WTC11 (cell line): ENCODE data around the gene SLC47A2. TPM values are rescaled to one million over a fixed set of nuclear protein-coding genes. Genes with fewer than 3 reads are reported as not detected.

ENCODE experiments used
- ATAC-seq: fragments of 200-7000 bp; cut with Tn5 transposase; 2 replicates; pipeline ENCODE4 v1.10.0; 2021; ENCODE audit warnings: mild to moderate bottlenecking, moderate library complexity
- CTCF ChIA-PET: fragments of 300-600 bp; sonication (Branson Sonifier 250); formaldehyde crosslinking; loops from one replicate; lab custom pipeline; 2021; ENCODE audit warnings: antibody characterized with exemption; lab: Charles Lee
- POLR2A ChIA-PET: fragments of 350-600 bp; sonication (Branson Sonifier 250); formaldehyde crosslinking; loops from one replicate; lab custom pipeline; 2021; ENCODE audit warnings: antibody characterized with exemption; lab: Charles Lee
- DNase-seq: peaks from one replicate; pipeline ENCODE4 v3.0.0; 2021; ENCODE audit warnings: low spot score
- H3K27ac Mint-ChIP-seq: 2 replicates; pipeline ENCODE4 v1.8.0; 2021; ENCODE audit warnings: mixed read lengths
- H3K27me3 Mint-ChIP-seq: 2 replicates; pipeline ENCODE4 v1.8.0; 2021; ENCODE audit warnings: low read depth, mild to moderate bottlenecking, moderate library complexity, mixed read lengths
- H3K36me3 Mint-ChIP-seq: 2 replicates; pipeline ENCODE4 v1.8.0; 2021; ENCODE audit warnings: mixed read lengths
- H3K4me1 Mint-ChIP-seq: 2 replicates; pipeline ENCODE4 v1.8.0; 2022; ENCODE audit warnings: mixed read lengths
- H3K4me3 Mint-ChIP-seq: 2 replicates; pipeline ENCODE4 v1.8.0; 2021; ENCODE audit warnings: mild to moderate bottlenecking, moderate library complexity, mixed read lengths
- H3K9me3 Mint-ChIP-seq: 2 replicates; pipeline ENCODE4 v1.8.0; 2021; ENCODE audit warnings: mixed read lengths
- AR ChIP-seq: fragments of 250-450 bp; sonication (Bioruptor Pico); IDR thresholded peaks from 2 replicates; pipeline ENCODE4 v1.9.0; 2021; ENCODE audit warnings: mild to moderate bottlenecking
- ELF4 ChIP-seq: sonication (generic); formaldehyde crosslinking; IDR thresholded peaks from 2 replicates; pipeline ENCODE4 v1.8.1; 2022; ENCODE audit warnings: low read depth, mild to moderate bottlenecking, moderate library complexity, missing genetic modification reagents
- GRHL2 ChIP-seq: fragments of 250-450 bp; sonication (Bioruptor Pico); IDR thresholded peaks from 2 replicates; pipeline ENCODE4 v1.8.0; 2022; ENCODE audit warnings: mild to moderate bottlenecking, moderate library complexity; ENCODE audit not compliant: insufficient replicate concordance, severe bottlenecking
- HMGA2 ChIP-seq: fragments of 250-450 bp; sonication (Bioruptor Pico); IDR thresholded peaks from 2 replicates; pipeline ENCODE4 v1.4.0; 2021; ENCODE audit warnings: mild to moderate bottlenecking, moderate library complexity
- MLX ChIP-seq: sonication (generic); formaldehyde crosslinking; IDR thresholded peaks from 2 replicates; pipeline ENCODE4 v1.8.1; 2023; ENCODE audit warnings: mild to moderate bottlenecking, missing genetic modification reagents, moderate library complexity
- MXD4 ChIP-seq: fragments of 250-450 bp; sonication (Bioruptor Pico); IDR thresholded peaks from 2 replicates; pipeline ENCODE4 v1.8.0; 2021; ENCODE audit warnings: mild to moderate bottlenecking, moderate library complexity, borderline replicate concordance
- NR2C2 ChIP-seq: sonication (generic); formaldehyde crosslinking; IDR thresholded peaks from 2 replicates; pipeline ENCODE4 v1.8.0; 2022; ENCODE audit warnings: mild to moderate bottlenecking, missing genetic modification reagents
- PRRX2 ChIP-seq: fragments of 250-450 bp; sonication (Bioruptor Pico); IDR thresholded peaks from 2 replicates; pipeline ENCODE4 v1.8.0; 2021; ENCODE audit warnings: mild to moderate bottlenecking
- SP1 ChIP-seq: sonication (generic); formaldehyde crosslinking; conservative IDR thresholded peaks from 2 replicates; pipeline ENCODE4 v1.8.1; 2022; ENCODE audit warnings: missing genetic modification reagents
- USF1 ChIP-seq: sonication (generic); formaldehyde crosslinking; IDR thresholded peaks from 2 replicates; pipeline ENCODE4 v1.8.0; 2022; ENCODE audit warnings: mild to moderate bottlenecking, missing genetic modification reagents
- ZNF219 ChIP-seq: sonication (generic); formaldehyde crosslinking; IDR thresholded peaks from 2 replicates; pipeline ENCODE4 v1.8.0; 2023; ENCODE audit warnings: missing genetic modification reagents, mild to moderate bottlenecking, borderline replicate concordance
- ZSCAN18 ChIP-seq: fragments of 250-450 bp; sonication (Bioruptor Pico); IDR thresholded peaks from 2 replicates; pipeline ENCODE4 v2.1.2; 2022; ENCODE audit warnings: mild to moderate bottlenecking, moderate library complexity
- total RNA-seq: library from RNA; stranded (reverse); gene quantifications from 3 replicates; pipeline ENCODE4 v1.2.3, GENCODE V29; 2021
- TF ChIP-seq, protein P1 (sequence below): sonication (generic); formaldehyde crosslinking; IDR thresholded peaks from 2 replicates; pipeline ENCODE4 v1.8.1; 2022; ENCODE audit warnings: mild to moderate bottlenecking, moderate library complexity, missing genetic modification reagents
- TF ChIP-seq, protein P2 (sequence below): sonication (generic); formaldehyde crosslinking; IDR thresholded peaks from 2 replicates; pipeline ENCODE4 v1.8.0; 2023; ENCODE audit warnings: missing genetic modification reagents, mild to moderate bottlenecking, borderline replicate concordance
- TF ChIP-seq, protein P3 (sequence below): sonication (generic); formaldehyde crosslinking; IDR thresholded peaks from 2 replicates; pipeline ENCODE4 v1.8.0; 2022; ENCODE audit warnings: missing genetic modification reagents

SLC47A2 gene
- total RNA-seq, 1 experiment from 2014 or later, result not detected

DNA sequence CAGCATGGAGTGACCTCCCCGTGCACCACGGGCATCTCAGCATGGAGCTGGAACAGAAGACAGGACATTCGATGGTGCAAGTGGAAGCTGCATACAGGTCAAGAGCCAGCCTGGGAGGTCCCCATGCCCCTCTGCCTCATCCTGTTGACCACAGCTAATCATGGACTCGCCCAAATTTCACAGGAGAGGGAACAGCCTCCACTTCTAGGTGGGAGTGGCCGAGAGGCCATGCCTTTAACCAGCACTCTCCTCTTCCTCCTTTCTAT lies 3.8 kb upstream of the SLC47A2 start:
- no peak for TF ChIP-seq ELF4 (CRISPR knock-in tag)
- no peak for TF ChIP-seq ZNF219 (CRISPR knock-in tag)
- TF ChIP-seq, protein P1, sequence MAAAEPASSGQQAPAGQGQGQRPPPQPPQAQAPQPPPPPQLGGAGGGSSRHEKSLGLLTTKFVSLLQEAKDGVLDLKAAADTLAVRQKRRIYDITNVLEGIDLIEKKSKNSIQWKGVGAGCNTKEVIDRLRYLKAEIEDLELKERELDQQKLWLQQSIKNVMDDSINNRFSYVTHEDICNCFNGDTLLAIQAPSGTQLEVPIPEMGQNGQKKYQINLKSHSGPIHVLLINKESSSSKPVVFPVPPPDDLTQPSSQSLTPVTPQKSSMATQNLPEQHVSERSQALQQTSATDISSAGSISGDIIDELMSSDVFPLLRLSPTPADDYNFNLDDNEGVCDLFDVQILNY (CRISPR knock-in tag), result no peak
- no peak for TF ChIP-seq GRHL2 (CRISPR knock-in tag)
- no peak for TF ChIP-seq AR
- no peak for TF ChIP-seq PRRX2 (CRISPR knock-in tag)
- TF ChIP-seq, protein P2, sequence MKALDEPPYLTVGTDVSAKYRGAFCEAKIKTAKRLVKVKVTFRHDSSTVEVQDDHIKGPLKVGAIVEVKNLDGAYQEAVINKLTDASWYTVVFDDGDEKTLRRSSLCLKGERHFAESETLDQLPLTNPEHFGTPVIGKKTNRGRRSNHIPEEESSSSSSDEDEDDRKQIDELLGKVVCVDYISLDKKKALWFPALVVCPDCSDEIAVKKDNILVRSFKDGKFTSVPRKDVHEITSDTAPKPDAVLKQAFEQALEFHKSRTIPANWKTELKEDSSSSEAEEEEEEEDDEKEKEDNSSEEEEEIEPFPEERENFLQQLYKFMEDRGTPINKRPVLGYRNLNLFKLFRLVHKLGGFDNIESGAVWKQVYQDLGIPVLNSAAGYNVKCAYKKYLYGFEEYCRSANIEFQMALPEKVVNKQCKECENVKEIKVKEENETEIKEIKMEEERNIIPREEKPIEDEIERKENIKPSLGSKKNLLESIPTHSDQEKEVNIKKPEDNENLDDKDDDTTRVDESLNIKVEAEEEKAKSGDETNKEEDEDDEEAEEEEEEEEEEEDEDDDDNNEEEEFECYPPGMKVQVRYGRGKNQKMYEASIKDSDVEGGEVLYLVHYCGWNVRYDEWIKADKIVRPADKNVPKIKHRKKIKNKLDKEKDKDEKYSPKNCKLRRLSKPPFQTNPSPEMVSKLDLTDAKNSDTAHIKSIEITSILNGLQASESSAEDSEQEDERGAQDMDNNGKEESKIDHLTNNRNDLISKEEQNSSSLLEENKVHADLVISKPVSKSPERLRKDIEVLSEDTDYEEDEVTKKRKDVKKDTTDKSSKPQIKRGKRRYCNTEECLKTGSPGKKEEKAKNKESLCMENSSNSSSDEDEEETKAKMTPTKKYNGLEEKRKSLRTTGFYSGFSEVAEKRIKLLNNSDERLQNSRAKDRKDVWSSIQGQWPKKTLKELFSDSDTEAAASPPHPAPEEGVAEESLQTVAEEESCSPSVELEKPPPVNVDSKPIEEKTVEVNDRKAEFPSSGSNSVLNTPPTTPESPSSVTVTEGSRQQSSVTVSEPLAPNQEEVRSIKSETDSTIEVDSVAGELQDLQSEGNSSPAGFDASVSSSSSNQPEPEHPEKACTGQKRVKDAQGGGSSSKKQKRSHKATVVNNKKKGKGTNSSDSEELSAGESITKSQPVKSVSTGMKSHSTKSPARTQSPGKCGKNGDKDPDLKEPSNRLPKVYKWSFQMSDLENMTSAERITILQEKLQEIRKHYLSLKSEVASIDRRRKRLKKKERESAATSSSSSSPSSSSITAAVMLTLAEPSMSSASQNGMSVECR, result no peak
- TF ChIP-seq SP1, result no peak
- POLR2A ChIA-PET, result no interaction called here
- CTCF ChIA-PET, result interaction anchor here (2.0 kb wide), 1 partner anchor 42 kb away, joined by 9 read pairs; no protein-coding TSS in a partner anchor
- Mint-ChIP-seq H3K4me1 (no peaks in the 10 kb centered on the region), H3K4me3 (no peak overlapping the region), H3K27ac (no peak overlapping the region), H3K9me3 (no peaks in the 10 kb centered on the region), H3K27me3 (no peaks in the 10 kb centered on the region; the same call in 1 of the 2 replicates), H3K36me3 (no peaks in the 10 kb centered on the region; the same call in 1 of the 2 replicates)
- DNase-seq (no peak), ATAC-seq (no peak)

DNA sequence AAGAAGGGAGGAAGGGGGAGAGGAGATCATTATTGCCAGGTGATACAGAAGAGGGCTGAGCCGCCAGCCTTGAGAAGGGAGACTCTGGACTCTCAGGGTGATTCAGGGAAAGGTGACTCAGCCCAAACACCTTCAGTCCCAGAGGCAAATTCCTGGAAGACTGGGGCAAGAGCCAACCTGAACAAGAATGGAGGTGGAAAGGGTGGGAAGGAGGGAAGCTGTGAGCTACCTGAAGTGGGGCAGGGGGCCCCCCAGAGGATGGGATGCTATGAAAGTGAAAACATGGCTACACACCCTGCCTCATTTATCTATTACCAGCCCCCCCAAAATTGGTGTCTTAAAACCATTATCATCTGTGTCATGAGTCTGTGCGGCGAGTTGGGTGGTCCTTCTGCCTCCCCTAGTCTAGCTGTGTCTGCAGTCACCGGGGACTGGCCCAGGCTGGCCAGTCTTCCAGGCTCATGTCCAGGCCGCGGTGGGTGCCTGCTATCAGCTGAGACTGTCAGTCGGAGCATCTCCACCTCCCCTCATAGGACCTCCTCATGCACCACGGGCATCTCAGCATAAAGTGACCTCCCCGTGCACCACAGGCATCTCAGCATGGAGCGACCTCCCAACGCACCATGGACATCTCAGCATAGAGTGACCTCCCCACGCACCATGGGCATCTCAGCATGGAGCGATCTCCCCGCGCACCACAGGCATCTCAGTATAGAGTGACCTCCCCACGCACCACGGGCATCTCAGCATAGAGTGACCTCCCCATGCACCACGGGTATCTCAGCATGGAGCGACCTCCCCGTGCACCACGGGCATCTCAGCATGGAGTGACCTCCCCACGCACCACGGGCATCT lies 3.2 kb upstream of the SLC47A2 start:
- ChIA-PET POLR2A (interaction anchor here (1.2 kb wide), 1 partner anchor 356 kb away, joined by 3 read pairs; no protein-coding TSS in a partner anchor), CTCF (interaction anchor here (0.7 to 2.3 kb wide), 42 partner anchors 8 to 398 kb away, joined by 3 to 40 read pairs (median 4); partner anchors contain the start of genes ALDH3A1, ALDH3A2, B9D1 and MAPK7)
- no peak for DNase-seq
- no peak overlapping the region for H3K27ac Mint-ChIP-seq
- no peak for ATAC-seq
- H3K4me3 Mint-ChIP-seq, result no peak overlapping the region
- H3K9me3 Mint-ChIP-seq, result no peaks in the 10 kb centered on the region
- H3K27me3 Mint-ChIP-seq, result no peaks in the 10 kb centered on the region; the same call in 1 of the 2 replicates
- H3K36me3 Mint-ChIP-seq, result no peaks in the 10 kb centered on the region; the same call in 1 of the 2 replicates
- peaks cover 3% of the 10 kb centered on the region; the same call in 1 of the 2 replicates for H3K4me1 Mint-ChIP-seq
- TF ChIP-seq, protein P3, sequence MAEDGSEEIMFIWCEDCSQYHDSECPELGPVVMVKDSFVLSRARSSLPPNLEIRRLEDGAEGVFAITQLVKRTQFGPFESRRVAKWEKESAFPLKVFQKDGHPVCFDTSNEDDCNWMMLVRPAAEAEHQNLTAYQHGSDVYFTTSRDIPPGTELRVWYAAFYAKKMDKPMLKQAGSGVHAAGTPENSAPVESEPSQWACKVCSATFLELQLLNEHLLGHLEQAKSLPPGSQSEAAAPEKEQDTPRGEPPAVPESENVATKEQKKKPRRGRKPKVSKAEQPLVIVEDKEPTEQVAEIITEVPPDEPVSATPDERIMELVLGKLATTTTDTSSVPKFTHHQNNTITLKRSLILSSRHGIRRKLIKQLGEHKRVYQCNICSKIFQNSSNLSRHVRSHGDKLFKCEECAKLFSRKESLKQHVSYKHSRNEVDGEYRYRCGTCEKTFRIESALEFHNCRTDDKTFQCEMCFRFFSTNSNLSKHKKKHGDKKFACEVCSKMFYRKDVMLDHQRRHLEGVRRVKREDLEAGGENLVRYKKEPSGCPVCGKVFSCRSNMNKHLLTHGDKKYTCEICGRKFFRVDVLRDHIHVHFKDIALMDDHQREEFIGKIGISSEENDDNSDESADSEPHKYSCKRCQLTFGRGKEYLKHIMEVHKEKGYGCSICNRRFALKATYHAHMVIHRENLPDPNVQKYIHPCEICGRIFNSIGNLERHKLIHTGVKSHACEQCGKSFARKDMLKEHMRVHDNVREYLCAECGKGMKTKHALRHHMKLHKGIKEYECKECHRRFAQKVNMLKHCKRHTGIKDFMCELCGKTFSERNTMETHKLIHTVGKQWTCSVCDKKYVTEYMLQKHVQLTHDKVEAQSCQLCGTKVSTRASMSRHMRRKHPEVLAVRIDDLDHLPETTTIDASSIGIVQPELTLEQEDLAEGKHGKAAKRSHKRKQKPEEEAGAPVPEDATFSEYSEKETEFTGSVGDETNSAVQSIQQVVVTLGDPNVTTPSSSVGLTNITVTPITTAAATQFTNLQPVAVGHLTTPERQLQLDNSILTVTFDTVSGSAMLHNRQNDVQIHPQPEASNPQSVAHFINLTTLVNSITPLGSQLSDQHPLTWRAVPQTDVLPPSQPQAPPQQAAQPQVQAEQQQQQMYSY (CRISPR knock-in tag), result no peak
- TF ChIP-seq MLX (CRISPR knock-in tag) (no peak), NR2C2 (CRISPR knock-in tag) (no peak), HMGA2 (CRISPR knock-in tag) (no peak), MXD4 (CRISPR knock-in tag) (no peak), ZSCAN18 (CRISPR knock-in tag) (no peak), USF1 (CRISPR knock-in tag) (no peak)
- TF ChIP-seq, protein P1 (CRISPR knock-in tag), result no peak
